ENCODE measurements around the gene SOD2. TPM values are rescaled to one million over a fixed set of nuclear protein-coding genes. Genes with fewer than 3 reads are reported as not detected.
"Not testable (repeated sequence)": the region's sequence is repeated elsewhere in the genome, so short reads cannot be mapped to it uniquely, and the experiment has no call there.

SOD2 gene
- 73.2 and 108 TPM in 2 replicates for total RNA-seq (2014; rRNA removed; shearing (Covaris generic))

DNA sequence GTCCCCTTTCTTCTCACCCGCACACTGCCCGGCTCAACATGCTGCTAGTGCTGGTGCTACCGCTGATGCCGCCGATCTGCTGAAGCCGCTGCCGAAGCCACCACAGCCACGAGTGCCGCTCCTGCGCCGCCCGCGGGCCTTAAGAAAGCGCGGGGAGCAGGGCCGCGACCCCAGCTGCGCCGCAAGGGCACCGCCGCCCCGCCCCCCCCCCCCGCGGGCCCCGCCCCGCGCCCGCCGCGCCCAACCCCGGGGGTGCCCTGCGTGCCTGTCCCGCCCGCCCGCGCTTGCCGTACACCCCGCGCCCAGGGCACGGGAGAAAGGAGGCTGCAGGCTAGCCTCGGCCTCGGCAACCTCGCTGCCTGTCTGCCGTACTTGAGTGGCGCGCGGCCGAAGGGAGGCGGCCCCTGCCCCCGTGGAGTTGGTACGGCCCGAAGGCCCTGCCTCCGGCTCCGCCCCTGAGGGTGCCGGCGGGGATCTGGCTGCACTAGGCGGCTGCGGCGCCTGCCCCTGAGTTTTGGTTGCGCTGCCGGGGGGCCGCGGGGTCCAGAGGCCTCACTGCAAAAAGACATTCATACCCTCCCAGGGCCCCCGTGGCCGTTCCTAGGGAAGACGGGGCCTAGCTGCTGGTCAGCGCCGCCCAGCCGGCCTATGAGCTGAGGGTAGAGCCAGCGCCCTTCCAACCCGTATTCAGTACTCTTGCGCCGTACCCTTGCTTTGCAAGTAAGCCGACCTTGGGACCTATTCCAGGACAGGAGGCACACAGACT, at the start of gene SOD2:
TSS of gene SOD2 (minus strand) at position 114 of the 766 bp plus-strand sequence. CDS start at position 40, 74 bp downstream.
- peak; percentile 82 for DNase-seq (ENCODE audit: low read depth)

DNA sequence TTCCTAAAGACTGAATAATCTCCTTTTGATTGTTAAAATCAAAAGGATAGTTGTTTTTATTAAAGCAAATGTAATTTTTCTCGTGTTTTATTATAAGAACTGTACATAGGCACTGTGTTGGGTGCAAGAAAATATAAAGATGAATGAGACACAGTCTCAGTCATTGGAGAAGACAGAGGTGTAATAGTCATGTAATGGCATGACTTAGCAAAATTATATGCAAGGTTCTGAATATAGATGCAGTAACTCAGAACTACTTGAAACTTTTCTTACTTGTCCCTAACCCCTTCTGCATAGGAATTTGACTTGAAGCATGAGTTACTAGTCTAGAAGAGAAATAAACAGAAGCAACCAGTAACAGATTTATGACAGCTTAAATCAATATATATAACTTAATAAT, 49.1 kb upstream of the SOD2 start:
- DNase-seq (ENCODE audit: low read depth), result no peak

DNA sequence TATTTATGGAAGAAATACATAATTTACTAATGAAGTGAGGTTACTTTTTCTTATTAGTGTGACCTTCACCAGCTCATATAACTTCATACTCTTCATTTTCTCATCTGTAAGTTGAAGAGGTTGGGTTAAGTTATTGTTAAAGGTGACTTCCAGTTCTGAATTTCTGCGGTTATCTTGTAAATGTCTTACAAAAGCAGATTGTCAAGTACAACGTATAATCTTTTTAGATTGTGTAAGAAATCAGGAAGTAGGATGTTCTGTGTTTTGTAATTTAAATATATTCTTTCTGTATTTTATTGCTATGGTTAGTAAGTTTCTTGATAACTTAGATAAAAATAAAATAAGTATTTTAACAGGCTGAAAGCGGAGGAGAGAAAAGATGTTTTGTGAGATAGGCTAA, 46.3 kb upstream of the SOD2 start:
- no peak for DNase-seq (ENCODE audit: low read depth)

GRCh38 chr6:159736908-159737307, 43.9 kb upstream of the SOD2 start:
- DNase-seq (ENCODE audit: low read depth), result no peak

GRCh38 chr6:159733395-159733794, 40.4 kb upstream of the SOD2 start:
- DNase-seq (ENCODE audit: low read depth), result not testable (repeated sequence)

GRCh38 chr6:159732550-159732949, 39.5 kb upstream of the SOD2 start:
- not testable (repeated sequence) for DNase-seq (ENCODE audit: low read depth)

GRCh38 chr6:159730332-159730676, 37.3 kb upstream of the SOD2 start:
- DNase-seq (ENCODE audit: low read depth), result no peak

DNA sequence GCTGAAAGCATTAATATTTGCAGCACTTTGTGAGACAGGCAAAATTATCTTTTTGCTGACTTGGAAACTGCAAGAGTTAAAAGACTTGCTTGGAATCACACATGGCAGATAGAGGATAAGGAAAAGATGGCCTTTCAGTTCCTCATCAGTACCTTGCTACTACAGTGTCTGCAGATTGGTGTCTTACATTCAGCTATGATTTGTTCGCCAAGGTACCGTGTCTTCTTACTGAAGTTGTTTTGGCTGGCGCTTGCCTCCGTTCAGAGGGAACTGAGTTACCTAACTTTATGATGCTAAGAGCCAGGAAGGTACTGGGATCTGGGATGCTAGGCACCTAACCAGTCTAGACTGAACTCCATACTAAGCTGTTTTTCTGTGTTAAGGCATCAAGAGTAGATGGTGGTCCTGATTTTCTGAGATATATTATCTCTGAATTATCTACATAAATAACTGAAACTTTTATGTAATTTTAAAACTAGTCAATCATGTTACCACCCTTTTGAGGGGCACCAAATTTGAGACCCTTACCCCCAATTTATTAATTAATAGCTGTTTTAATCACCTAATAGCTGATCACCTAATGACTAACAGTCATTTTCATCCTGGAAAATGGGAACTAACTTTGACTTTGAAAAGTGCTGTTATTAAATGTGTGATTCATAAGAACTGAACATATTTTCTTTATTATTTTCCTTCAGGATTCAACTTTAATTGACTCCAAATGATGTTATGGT, 36.7 kb upstream of the SOD2 start:
- peak; percentile 12 for DNase-seq (ENCODE audit: low read depth)

DNA sequence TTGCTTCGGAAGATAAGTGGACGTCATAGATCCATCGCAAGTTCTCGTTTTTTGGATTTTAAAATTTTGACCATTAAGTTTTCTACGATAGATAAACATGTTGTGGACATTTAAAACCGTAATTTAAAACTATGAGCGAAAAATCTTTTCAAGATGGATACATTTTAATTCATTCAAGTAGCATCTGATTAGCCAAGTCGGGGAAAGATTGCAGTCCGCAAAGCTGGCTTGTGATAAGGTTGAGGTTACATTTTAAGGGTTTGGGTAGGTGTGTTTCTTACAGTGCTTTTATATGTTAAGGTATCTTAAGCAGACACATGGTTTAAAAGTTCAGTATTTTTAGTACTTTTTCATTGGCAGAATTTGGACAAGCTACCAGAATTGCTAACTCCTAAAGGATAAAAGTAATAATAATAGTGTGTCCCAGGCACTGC, 35.5 kb upstream of the SOD2 start:
- peak; percentile 22 for DNase-seq (ENCODE audit: low read depth)

DNA sequence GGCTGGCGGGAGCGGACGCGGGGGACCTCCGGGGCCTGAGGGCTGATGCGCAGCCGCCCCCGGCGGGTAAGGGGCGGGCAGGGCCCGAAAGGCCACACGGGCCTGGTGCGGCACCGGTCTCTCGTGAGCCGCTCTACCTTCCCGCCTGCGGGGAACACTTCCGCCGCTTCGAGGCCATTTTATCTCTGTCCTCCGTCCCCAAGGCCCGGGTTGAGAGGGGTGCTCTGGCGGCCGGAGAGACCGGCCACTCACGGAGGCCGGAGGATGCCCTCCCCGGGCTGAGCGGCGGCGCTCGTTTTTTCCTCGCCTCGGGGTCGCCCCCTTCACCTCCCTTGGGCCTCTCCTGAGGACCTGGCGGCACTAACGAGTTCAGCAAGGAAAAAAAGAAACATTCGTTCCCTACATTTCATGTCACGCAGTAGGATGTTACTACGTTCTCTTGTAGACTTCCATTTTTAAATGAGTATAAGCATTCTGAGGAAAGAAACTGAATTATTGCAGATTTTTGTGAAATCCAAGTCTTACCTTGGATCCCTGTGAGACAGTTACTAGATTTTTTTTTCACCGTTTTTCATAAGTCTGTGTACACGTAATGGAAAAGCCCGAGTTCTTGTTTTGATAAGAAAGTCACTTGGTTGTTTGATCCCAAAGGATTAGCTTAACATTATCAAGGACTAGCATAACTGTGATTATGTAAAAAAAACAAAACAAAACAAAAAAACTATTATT, 34.8 kb upstream of the SOD2 start:
- peak; percentile 53 for DNase-seq (ENCODE audit: low read depth)

DNA sequence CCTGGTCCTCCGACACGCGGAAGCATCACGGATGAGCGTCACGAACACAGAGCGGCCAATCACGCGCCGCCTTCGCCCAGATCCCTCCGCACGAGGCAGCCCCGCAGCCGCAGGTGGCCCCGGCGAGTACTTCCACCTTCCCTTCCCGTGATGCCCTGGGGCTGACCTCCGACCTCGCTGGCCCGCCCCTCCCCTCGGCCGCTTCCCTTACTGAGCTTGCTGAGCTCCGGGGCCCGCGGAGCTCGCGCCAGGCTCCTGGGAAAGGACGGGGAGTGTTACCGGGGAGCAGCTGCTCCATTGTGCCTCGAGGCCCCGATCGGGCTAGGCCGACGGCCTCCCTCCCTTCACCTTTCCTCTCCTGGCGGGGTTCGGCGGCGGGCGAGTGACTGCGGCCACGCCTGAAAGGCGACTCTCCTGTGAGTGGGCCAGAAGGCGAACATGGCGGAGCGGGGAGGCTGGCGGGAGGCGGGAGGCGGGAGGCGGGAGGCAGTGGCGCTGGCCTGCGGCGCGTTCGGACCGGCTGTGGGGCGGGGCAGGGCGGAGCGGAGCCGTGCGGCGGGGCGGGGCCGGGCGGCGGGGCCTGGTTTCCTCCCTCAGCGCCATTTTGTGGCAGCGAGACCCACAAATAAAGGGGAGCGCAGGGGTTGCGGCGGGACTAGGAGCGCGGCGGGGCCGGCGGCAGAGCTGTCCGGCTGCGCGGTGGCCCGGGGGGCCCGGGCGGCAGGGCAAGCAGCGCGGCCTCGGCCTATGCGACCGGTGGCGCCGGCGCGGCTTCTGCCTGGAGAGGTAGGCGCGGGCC, 34.1 kb upstream of the SOD2 start, which contains the start of gene WTAP:
TSS of gene WTAP (plus strand) at position 589 of the 799 bp plus-strand sequence. CDS start 8,760 bp downstream, outside the sequence.
- peak; percentile 94 for DNase-seq (ENCODE audit: low read depth)

- no peak for DNase-seq (ENCODE audit: low read depth)
These were observed 33.3 kb upstream of the SOD2 start for GRCh38 chr6:159726255-159726917.

GRCh38 chr6:159725208-159725607, 32.2 kb upstream of the SOD2 start:
- DNase-seq (ENCODE audit: low read depth), result not testable (repeated sequence)

- DNase-seq (ENCODE audit: low read depth), result no peak
These were observed 31.7 kb upstream of the SOD2 start for GRCh38 chr6:159724778-159725177.

DNA sequence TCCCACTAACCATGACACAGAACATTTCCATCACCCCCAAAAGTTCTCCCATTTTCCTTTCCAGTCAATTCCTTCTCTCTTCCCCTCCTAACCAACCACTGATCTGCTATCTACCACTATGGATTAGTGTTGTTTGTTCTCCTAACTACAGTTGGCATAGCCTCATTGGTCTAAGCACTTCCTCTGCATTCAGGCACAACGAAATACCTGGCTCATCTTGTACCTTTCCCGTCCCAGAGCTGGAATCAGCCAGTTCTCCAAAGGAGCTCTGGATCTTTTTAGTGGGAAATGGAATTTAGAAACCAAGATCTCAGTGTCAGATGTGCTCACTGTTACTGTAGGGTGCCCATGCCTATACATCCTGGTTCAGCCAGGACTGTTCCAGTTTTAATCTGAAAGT, 30.2 kb upstream of the SOD2 start:
- DNase-seq (ENCODE audit: low read depth), result no peak

DNA sequence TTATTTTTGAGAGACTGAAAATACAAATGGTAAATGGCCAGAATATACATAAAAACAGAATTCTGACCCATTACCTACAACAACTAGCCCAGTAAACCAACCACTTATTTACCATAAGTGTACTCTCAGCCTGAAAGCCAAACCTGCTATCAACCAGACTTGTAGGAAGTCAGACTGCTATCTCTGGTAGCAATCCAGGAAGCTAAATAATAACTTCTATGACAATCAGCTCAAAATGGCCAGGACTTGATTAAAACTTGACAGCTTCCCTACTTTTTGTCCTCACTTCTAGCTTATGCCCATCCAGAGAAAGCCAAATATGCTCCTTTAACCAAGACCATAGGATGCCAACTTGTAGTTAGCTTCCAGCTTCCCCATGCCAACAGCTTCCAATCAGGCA, 29.6 kb upstream of the SOD2 start:
- no peak for DNase-seq (ENCODE audit: low read depth)

DNA sequence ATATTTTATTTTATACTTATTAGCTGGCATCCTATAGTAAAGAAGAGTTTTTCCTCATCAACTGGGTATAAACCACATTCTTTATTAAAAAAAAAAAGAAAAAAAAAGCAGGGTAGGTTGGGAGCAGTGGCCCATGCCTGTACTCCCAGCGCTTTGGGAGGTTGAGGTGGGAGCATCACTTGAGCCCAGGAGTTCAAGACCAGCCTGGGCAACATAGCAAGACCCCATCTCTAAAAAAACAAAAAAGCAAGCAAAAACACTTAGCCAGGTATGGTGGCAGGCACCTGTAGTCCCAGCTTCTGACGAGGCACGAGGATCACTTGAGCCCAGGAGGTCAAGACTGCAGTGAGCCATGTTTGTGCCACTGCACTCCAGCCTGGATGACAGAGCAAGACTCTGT, 28.9 kb upstream of the SOD2 start:
- not testable (repeated sequence) for DNase-seq (ENCODE audit: low read depth)

- peak; percentile 49 for DNase-seq (ENCODE audit: low read depth)
These were observed 27.7 kb upstream of the SOD2 start for GRCh38 chr6:159720708-159721107.

- DNase-seq (ENCODE audit: low read depth), result no peak
These were observed 26.2 kb upstream of the SOD2 start for GRCh38 chr6:159719287-159719686.

- no peak for DNase-seq (ENCODE audit: low read depth)
These were observed 25.6 kb upstream of the SOD2 start for GRCh38 chr6:159718634-159719033.

All from M059J (cell line).